Prostate gland (tissue), 2 donors: ENCODE results near the gene ZFYVE27. TPM values are rescaled to one million over a fixed set of nuclear protein-coding genes. Genes with fewer than 3 reads are reported as not detected.

Source experiments
- DNase-seq: peaks from one replicate; pipeline ENCODE4 v3.0.0-alpha.2; 2019; ENCODE audit warnings: low spot score
- H3K27ac ChIP-seq, 2 donors: fragments of 200-600 bp; sonication (generic); 2 replicates each; pipeline ENCODE4 v1.5.1; 2017 to 2019
- H3K27me3 ChIP-seq: fragments of 200-600 bp; sonication (generic); replicated peaks from 2 replicates; pipeline ENCODE4 v1.5.1; 2019; ENCODE audit not compliant: insufficient read depth
- H3K36me3 ChIP-seq, 2 donors: fragments of 200-600 bp; sonication (generic); 1 replicate in 1 of 2; 2 replicates in 1 of 2; pipeline versions ENCODE4 v1.5.1 to v1.8.1; 2017 to 2019
- H3K4me1 ChIP-seq: fragments of 200-600 bp; sonication (generic); replicated peaks from 2 replicates; pipeline ENCODE4 v1.5.1; 2019
- H3K4me3 ChIP-seq, 2 donors: fragments of 200-600 bp; sonication (generic); 2 replicates each; pipeline ENCODE4 v1.5.1; 2017 to 2019
- H3K9me3 ChIP-seq: fragments of 200-600 bp; sonication (generic); 2 replicates; pipeline ENCODE4 v1.5.1; 2017
- CTCF ChIP-seq, 4 experiments: fragments of 200-600 bp in 2 of 4; fragments of 450-650 bp in 2 of 4; sonication (generic) in 2 of 4; IDR thresholded peaks; 1 replicate in 3 of 4; 2 replicates in 1 of 4; pipeline ENCODE4 v1.5.1; 2016 to 2019; ENCODE audit warnings: antibody characterized with exemption in 4 of 4, mild to moderate bottlenecking in 2 of 4, moderate library complexity in 2 of 4
- POLR2A ChIP-seq: fragments of 450-650 bp; IDR thresholded peaks from one replicate; pipeline ENCODE4 v1.6.1; 2016; ENCODE audit warnings: antibody characterized with exemption, mild to moderate bottlenecking
- POLR2AphosphoS5 ChIP-seq: sonication (generic); formaldehyde crosslinking; IDR thresholded peaks from one replicate; pipeline ENCODE4 v1.6.1; 2017; ENCODE audit warnings: antibody characterized with exemption
- WGBS: methylation state at CpG from one replicate; pipeline ENCODE4 v1.1.5; 2018; 5-methylcytosine and 5-hydroxymethylcytosine counted together
- intact Hi-C: fragments of 100-400 bp; cut with DNase I; formaldehyde crosslinking; loops from one replicate; pipeline ENCODE4 v1.14.2; 2022
- total RNA-seq, 2 donors: library from RNA; depleted of rRNA; stranded (reverse); fragments of >200 nt; gene quantifications; one replicate each; pipeline ENCODE4 v1.1.0, GENCODE V29; 2016

The ZFYVE27 gene
- total RNA-seq, 2 donors from 2014 or later = 15.3 to 41.4 TPM

- Histone ChIP-seq H3K4me3 (no peak overlapping the region), H3K36me3 (no peaks in the 10 kb centered on the region), H3K4me1 (no peaks in the 10 kb centered on the region), H3K9me3 (no peaks in the 10 kb centered on the region), H3K27me3 (peaks cover 5% of the 10 kb centered on the region), H3K27ac (no peak overlapping the region)
- 19% methylated on average over 22 of the region's 22 CpGs for WGBS
- intact Hi-C loops = no loop called here
- TF ChIP-seq POLR2AphosphoS5 = no peak
- no peak for TF ChIP-seq POLR2A
- no peak for TF ChIP-seq CTCF (IDR thresholded peaks at IDR 0.05)
- no peak for DNase-seq
Observed at GRCh38 chr10:97788552-97789442, 51.9 kb downstream of the ZFYVE27 start.

- no peaks in the 10 kb centered on the region for H3K9me3 ChIP-seq
- TF ChIP-seq CTCF (IDR thresholded peaks at IDR 0.05) (no peak), POLR2AphosphoS5 (no peak), POLR2A (no peak)
- WGBS = 76% methylated on average over 5 of the region's 6 CpGs
- no peak overlapping the region for H3K27ac ChIP-seq
- no peak overlapping the region for H3K4me3 ChIP-seq
- no peaks in the 10 kb centered on the region for H3K36me3 ChIP-seq
- H3K27me3 ChIP-seq = peaks cover 5% of the 10 kb centered on the region
- no peaks in the 10 kb centered on the region for H3K4me1 ChIP-seq
- intact Hi-C loops = loop anchor here (5.0 to 10.0 kb wide), 2 partner anchors 77 to 255 kb away; no protein-coding TSS in a partner anchor
- no peak for DNase-seq
Observed at GRCh38 chr10:97789770-97790397, 53.0 kb downstream of the ZFYVE27 start.

GRCh38 chr10:97791824-97792721, 55.1 kb downstream of the ZFYVE27 start:
- 31% methylated on average over 13 of the region's 13 CpGs for WGBS
- no peaks in the 10 kb centered on the region for H3K4me1 ChIP-seq
- no peak overlapping the region for H3K4me3 ChIP-seq
- peak; percentile 63 for DNase-seq
- no peaks in the 10 kb centered on the region for H3K36me3 ChIP-seq
- intact Hi-C loops = loop anchor here (5.0 to 10.0 kb wide), 2 partner anchors 75 to 253 kb away; no protein-coding TSS in a partner anchor
- no peak overlapping the region for H3K27ac ChIP-seq
- H3K27me3 ChIP-seq = peaks cover 5% of the 10 kb centered on the region
- TF ChIP-seq POLR2A (no peak), POLR2AphosphoS5 (no peak), CTCF (IDR thresholded peaks at IDR 0.05) (peak; percentile 70 to 87 (median 78))
- H3K9me3 ChIP-seq = no peaks in the 10 kb centered on the region

GRCh38 chr10:97795886-97796285, 59.0 kb downstream of the ZFYVE27 start:
- DNase-seq = no peak
- intact Hi-C loops = loop anchor here (10.0 kb wide), 1 partner anchor 249 kb away; no protein-coding TSS in a partner anchor
- 55% methylated on average over 4 of the region's 4 CpGs for WGBS

More at GRCh38 chr10:97795886-97796285, 59.0 kb downstream of the ZFYVE27 start:
- Histone ChIP-seq H3K9me3 (no peaks in the 10 kb centered on the region), H3K27me3 (peaks cover 4% of the 10 kb centered on the region), H3K4me3 (no peak overlapping the region), H3K36me3 (no peaks in the 10 kb centered on the region), H3K27ac (no peak overlapping the region), H3K4me1 (no peaks in the 10 kb centered on the region)
- TF ChIP-seq CTCF (IDR thresholded peaks at IDR 0.05) (no peak), POLR2A (no peak), POLR2AphosphoS5 (no peak)
